Ovary (tissue), 9 donors: ENCODE measurements around the gene NBEA. TPM values are rescaled to one million over a fixed set of nuclear protein-coding genes. Genes with fewer than 3 reads are reported as not detected.

Experiments
- DNase-seq, 5 donors: peaks; one replicate each; pipeline ENCODE4 v3.0.0-alpha.2; 2019 to 2020
- H3K27ac ChIP-seq, 2 donors: fragments of 200-600 bp; one replicate each; pipeline versions ENCODE4 v1.5.1 to v1.8.0; 2019 to 2022
- H3K27me3 ChIP-seq: fragments of 200-600 bp; one replicate; pipeline ENCODE4 v1.8.0; 2022
- H3K36me3 ChIP-seq: fragments of 200-600 bp; sonication (generic); one replicate; pipeline ENCODE4 v1.5.1; 2019
- H3K4me1 ChIP-seq: one replicate; pipeline ENCODE4 v1.8.1; 2013; ENCODE audit warnings: mild to moderate bottlenecking, moderate library complexity; ENCODE audit not compliant: insufficient read depth
- H3K4me3 ChIP-seq: fragments of 200-600 bp; sonication (generic); one replicate; pipeline ENCODE4 v1.5.1; 2017
- H3K9me3 ChIP-seq, 2 donors: fragments of 200-600 bp in 1 of 2; sonication (generic) in 1 of 2; one replicate each; pipeline versions ENCODE4 v1.5.1 to v1.8.1; 2013 to 2019; ENCODE audit warnings: mild to moderate bottlenecking in 1 of 2, moderate library complexity in 1 of 2
- CTCF ChIP-seq, 3 donors: fragments of 450-650 bp in 2 of 3; fragments of 200-600 bp in 1 of 3; IDR thresholded peaks; one replicate each; pipeline versions ENCODE4 v1.5.1 to v1.8.0; 2016 to 2022; ENCODE audit warnings: antibody characterized with exemption in 3 of 3, mild to moderate bottlenecking in 1 of 3
- EP300 ChIP-seq: sonication (generic); formaldehyde crosslinking; IDR thresholded peaks from one replicate; pipeline ENCODE4 v1.6.1; 2017; ENCODE audit warnings: antibody characterized with exemption
- POLR2A ChIP-seq: fragments of 450-650 bp; IDR thresholded peaks from one replicate; pipeline ENCODE4 v1.6.1; 2017; ENCODE audit warnings: antibody characterized with exemption, mild to moderate bottlenecking, moderate library complexity
- WGBS, 3 donors: extraction: QIAGEN DNeasy Blood & Tissue Kit in 1 of 3; methylation state at CpG; one replicate each; pipeline versions ENCODE4 v1.1.5 to v1.1.7; 2013 to 2017; 5-methylcytosine and 5-hydroxymethylcytosine counted together
- intact Hi-C, 4 donors: fragments of 100-400 bp; cut with DNase I; formaldehyde crosslinking; loops; one replicate each; pipeline versions ENCODE4 v1.11.0 to v1.15.1; 2022 to 2023
- polyA plus RNA-seq, 2 donors: library from polyadenylated mRNA; stranded (reverse); fragments of 200-250 nt in 1 of 2; fragments of 350-450 nt in 1 of 2; fragmentation: Illumina TruSeq in 1 of 2; extraction: RNeasy Lipid Tissue Mini Kit (QIAGEN cat#74804) in 1 of 2; gene quantifications; one replicate each; pipeline ENCODE4 v1.2.3, GENCODE V29; 2013 to 2014
- total RNA-seq, 7 donors: library from RNA; depleted of rRNA in 2 of 7; stranded (reverse); fragments of >200 nt in 2 of 7; fragmentation: NEBNext Ultra II Directional in 3 of 7; extraction: Animal tissue kit (Norgen Biotek cat#: 25700) in 3 of 7; gene quantifications; one replicate each; pipeline versions ENCODE4 v1.1.0 to v1.2.4, GENCODE V29; 2016 to 2023
- donor health status: DM: no; HTN: no; CAD: no; lungs with moderate emphysema.
- donor health status: DM: no; HTN: no; CAD: no.
- donor health status: Bipolar disorder and iron deficiency.
- donor health status: DM: yes; HTN: yes; CAD: no.
- donor health status: DM: no; HTN: no; CAD: no.
- donor health status: DM: yes; HTN: yes; CAD: no.

NBEA gene
- total and polyA plus RNA-seq, 9 donors, result 5.8 to 18.9 (median 16.0) TPM

GRCh38 chr13:35252536-35253205 is 310.6 kb downstream of the NBEA start:
- Histone ChIP-seq H3K27ac (no peak overlapping the region), H3K4me1 (no peaks in the 10 kb centered on the region), H3K27me3 (no peaks in the 10 kb centered on the region), H3K9me3 (no peaks in the 10 kb centered on the region), H3K4me3 (no peak overlapping the region), H3K36me3 (no peaks in the 10 kb centered on the region)
- no peak for DNase-seq
- 86 to 95% (median 91%) methylated on average over 4 of the region's 4 CpGs for WGBS, 3 donors
- TF ChIP-seq POLR2A (no peak), EP300 (no peak), CTCF (IDR thresholded peaks at IDR 0.05) (no peak)
- intact Hi-C loops, result loop anchor here in 1 of 4 donors (5.0 kb wide), 1 partner anchor 75 kb away; no protein-coding TSS in a partner anchor

- TF ChIP-seq EP300 (no peak), POLR2A (no peak), CTCF (IDR thresholded peaks at IDR 0.05) (no peak)
- no peak for DNase-seq
- Histone ChIP-seq H3K27ac (no peak overlapping the region), H3K9me3 (no peaks in the 10 kb centered on the region), H3K4me1 (no peaks in the 10 kb centered on the region), H3K27me3 (no peaks in the 10 kb centered on the region), H3K36me3 (no peaks in the 10 kb centered on the region), H3K4me3 (no peak overlapping the region)
- intact Hi-C loops, result no loop called here
- 96% methylated on average over 8 of the region's 8 CpGs for WGBS, 3 donors
These were observed 313.2 kb downstream of the NBEA start for GRCh38 chr13:35255241-35255640.

GRCh38 chr13:35256459-35257148 is 314.5 kb downstream of the NBEA start:
- H3K9me3 ChIP-seq, result no peaks in the 10 kb centered on the region
- intact Hi-C loops, result no loop called here
- no peak overlapping the region for H3K27ac ChIP-seq
- DNase-seq, result no peak
- no peaks in the 10 kb centered on the region for H3K4me1 ChIP-seq
- no peak overlapping the region for H3K4me3 ChIP-seq
- TF ChIP-seq CTCF (IDR thresholded peaks at IDR 0.05), result no peak
- no peak for TF ChIP-seq POLR2A
- TF ChIP-seq EP300, result no peak
- WGBS, 3 donors, result 90 to 99% (median 95%) methylated on average over 9 of the region's 9 CpGs
- no peaks in the 10 kb centered on the region for H3K36me3 ChIP-seq
- H3K27me3 ChIP-seq, result no peaks in the 10 kb centered on the region

- Histone ChIP-seq H3K36me3 (no peaks in the 10 kb centered on the region), H3K27me3 (no peaks in the 10 kb centered on the region), H3K4me1 (no peaks in the 10 kb centered on the region), H3K4me3 (no peak overlapping the region), H3K9me3 (no peaks in the 10 kb centered on the region), H3K27ac (no peak overlapping the region)
- TF ChIP-seq CTCF (IDR thresholded peaks at IDR 0.05) (no peak), EP300 (no peak), POLR2A (no peak)
- intact Hi-C loops, result no loop called here
- DNase-seq, result no peak
These were observed 318.2 kb downstream of the NBEA start for GRCh38 chr13:35260316-35260715.
